WTC11 (cell line): ENCODE measurements around the gene ASTN2.

Experiments
- CREM ChIP-seq: sonication (generic); formaldehyde crosslinking; IDR thresholded peaks from 2 replicates; pipeline ENCODE4 v1.8.1; 2022; ENCODE audit warnings: mild to moderate bottlenecking, missing genetic modification reagents, moderate library complexity
- CTCF ChIP-seq: fragments of 200-600 bp; IDR thresholded peaks from 2 replicates; pipeline ENCODE4 v1.8.0; 2022; ENCODE audit warnings: antibody characterized with exemption

DNA sequence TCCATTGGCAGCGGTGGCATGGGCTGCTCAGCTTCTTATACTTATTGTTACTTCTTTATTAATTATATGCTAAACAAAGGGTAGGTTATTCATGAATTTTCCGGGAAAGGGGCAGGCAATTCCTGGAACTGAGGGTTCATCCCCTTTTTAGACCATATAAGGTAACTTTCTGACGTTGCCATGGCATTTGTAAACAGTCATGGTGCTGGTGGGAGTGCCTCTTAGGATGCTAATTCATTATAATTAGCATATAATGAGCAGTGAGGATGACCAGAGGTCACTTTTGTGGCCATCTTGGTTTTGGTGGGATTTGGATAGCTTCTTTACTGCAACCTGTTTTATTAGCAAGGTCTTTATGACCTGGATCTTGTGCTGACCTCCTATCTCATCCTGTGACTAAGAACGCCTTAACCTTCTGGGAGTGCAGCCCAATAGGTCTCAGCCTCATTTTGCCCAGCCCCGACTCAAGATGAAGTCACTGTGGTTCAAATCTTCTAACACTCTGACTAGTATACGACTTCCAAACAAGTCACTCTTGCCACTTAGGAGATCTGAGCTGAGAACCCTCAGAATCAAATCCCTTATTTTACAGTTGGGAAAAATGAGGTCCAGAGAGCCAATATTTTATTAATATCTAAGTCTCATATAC, 490.3 kb downstream of the ASTN2 start:
- TF ChIP-seq CTCF (no peak), CREM (CRISPR knock-in tag) (no peak)
